Neutrophil (primary cell): Measurements from ENCODE around the gene SLC6A9.

ENCODE experiments used
- H3K27ac ChIP-seq: fragments of 200-600 bp; sonication (generic); 2 replicates; pipeline ENCODE4 v1.5.1; 2016; ENCODE audit warnings: mild to moderate bottlenecking, moderate library complexity
- H3K27me3 ChIP-seq: fragments of 200-600 bp; sonication (generic); 2 replicates; pipeline ENCODE4 v1.6.0; 2016; ENCODE audit warnings: mild to moderate bottlenecking
- H3K36me3 ChIP-seq: fragments of 200-600 bp; sonication (generic); 2 replicates; pipeline ENCODE4 v1.5.1; 2017
- H3K4me1 ChIP-seq, 2 experiments: fragments of 200-600 bp in 1 of 2; sonication (generic) in 1 of 2; 1 replicate in 1 of 2; 2 replicates in 1 of 2; pipeline versions ENCODE4 v1.5.1 to v1.6.1; 2013 to 2016; ENCODE audit warnings: low read depth in 1 of 2, low read length in 1 of 2, mild to moderate bottlenecking in 1 of 2, moderate library complexity in 1 of 2; ENCODE audit not compliant: control insufficient read depth in 1 of 2, insufficient read depth in 1 of 2
- H3K4me3 ChIP-seq, 2 experiments: fragments of 200-600 bp in 1 of 2; sonication (generic) in 1 of 2; 1 replicate in 1 of 2; 2 replicates in 1 of 2; pipeline ENCODE4 v1.5.1; 2013 to 2016; ENCODE audit warnings: low read depth in 1 of 2, low read length in 1 of 2, mild to moderate bottlenecking in 1 of 2, moderate library complexity in 1 of 2
- H3K9me3 ChIP-seq: fragments of 200-600 bp; sonication (generic); 2 replicates; pipeline ENCODE4 v1.5.1; 2016
- TF ChIP-seq, protein P1 (sequence below): fragments of 200-600 bp; sonication (generic); IDR thresholded peaks from 2 replicates; pipeline ENCODE4 v1.5.1; 2016; ENCODE audit warnings: antibody characterized with exemption

Gene SLC6A9

DNA sequence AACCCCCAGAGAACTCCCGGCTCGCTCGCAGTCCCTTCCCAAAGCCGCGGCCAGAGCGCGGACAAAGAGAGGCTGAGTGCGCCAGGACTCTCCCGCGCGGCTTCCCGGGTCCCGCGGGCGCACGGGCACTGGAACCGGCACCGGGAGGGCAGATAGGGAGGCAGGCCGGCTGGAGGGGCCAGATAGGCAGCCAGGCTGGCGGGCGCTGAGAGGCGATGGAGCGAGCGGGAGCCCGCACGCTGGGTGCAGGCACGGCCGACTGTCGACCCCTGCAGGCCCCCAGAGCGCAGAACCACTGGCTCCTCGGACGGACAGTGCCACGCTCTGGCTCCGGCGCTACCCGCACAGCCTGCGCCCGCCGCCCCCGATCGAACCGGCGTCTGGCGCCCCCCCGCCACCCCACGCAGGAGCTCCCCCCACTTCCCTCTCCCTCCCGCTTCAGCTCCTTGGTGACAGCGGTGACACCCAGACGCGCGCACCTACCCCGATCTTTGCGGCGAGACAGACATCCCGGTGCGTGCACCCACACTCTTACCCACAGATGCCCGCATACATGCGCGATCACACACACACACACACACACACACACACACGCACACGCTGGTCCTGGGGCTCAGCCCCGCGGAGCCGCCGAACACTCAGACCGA, 534 bp downstream of the SLC6A9 start:
- Histone ChIP-seq H3K4me1 (peaks cover 17 to 21% of the 10 kb centered on the region in 2 experiments), H3K9me3 (no peaks in the 10 kb centered on the region), H3K27me3 (peaks cover 55% of the 10 kb centered on the region), H3K27ac (no peak overlapping the region), H3K4me3 (peak overlapping the region; percentile 77 to 91), H3K36me3 (no peaks in the 10 kb centered on the region)
- TF ChIP-seq, protein P1, sequence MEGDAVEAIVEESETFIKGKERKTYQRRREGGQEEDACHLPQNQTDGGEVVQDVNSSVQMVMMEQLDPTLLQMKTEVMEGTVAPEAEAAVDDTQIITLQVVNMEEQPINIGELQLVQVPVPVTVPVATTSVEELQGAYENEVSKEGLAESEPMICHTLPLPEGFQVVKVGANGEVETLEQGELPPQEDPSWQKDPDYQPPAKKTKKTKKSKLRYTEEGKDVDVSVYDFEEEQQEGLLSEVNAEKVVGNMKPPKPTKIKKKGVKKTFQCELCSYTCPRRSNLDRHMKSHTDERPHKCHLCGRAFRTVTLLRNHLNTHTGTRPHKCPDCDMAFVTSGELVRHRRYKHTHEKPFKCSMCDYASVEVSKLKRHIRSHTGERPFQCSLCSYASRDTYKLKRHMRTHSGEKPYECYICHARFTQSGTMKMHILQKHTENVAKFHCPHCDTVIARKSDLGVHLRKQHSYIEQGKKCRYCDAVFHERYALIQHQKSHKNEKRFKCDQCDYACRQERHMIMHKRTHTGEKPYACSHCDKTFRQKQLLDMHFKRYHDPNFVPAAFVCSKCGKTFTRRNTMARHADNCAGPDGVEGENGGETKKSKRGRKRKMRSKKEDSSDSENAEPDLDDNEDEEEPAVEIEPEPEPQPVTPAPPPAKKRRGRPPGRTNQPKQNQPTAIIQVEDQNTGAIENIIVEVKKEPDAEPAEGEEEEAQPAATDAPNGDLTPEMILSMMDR, result no peak

DNA sequence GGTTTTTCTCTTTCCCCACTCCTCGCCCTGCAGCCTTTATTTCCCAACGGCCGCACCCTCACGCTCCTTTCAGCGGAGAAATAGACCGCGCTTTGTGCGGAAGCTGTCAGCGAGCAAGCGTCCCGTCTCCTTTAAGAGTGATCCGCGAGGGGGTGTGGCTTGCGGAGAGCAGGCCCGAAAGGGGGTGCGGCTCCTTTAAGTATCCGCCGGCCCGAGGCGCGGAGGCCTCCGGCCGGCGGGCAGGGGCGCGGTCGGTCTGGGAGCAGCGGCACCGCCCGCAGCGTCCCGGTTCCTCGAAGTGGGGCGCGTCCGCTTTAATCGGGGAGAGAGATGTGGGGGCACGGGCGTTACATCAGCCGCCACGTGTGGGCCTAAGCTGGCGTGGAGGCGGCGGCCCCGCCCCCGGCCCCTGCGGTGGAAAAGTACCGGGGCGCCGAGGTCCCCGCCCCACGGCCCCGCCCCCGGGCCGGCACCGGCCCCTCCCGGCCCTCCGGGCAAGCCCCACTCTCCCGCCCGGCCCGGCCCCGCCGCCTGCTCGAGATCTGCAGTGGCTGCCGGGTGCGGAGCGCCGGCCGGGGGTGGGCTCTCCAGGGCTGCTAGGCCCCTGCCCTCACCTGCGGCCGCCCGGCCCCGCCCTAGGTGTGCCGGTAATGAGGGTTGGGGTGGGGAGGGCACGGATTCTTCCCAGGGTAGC, 1.2 kb downstream of the SLC6A9 start:
- H3K27ac ChIP-seq, result peak overlapping the region; percentile 7
- peaks cover 17 to 21% of the 10 kb centered on the region in 2 experiments for H3K4me1 ChIP-seq
- H3K36me3 ChIP-seq, result no peaks in the 10 kb centered on the region
- no peaks in the 10 kb centered on the region for H3K9me3 ChIP-seq
- TF ChIP-seq, protein P1, result no peak
- peaks cover 55% of the 10 kb centered on the region for H3K27me3 ChIP-seq
- H3K4me3 ChIP-seq, result peak overlapping the region; percentile 77 to 91

DNA sequence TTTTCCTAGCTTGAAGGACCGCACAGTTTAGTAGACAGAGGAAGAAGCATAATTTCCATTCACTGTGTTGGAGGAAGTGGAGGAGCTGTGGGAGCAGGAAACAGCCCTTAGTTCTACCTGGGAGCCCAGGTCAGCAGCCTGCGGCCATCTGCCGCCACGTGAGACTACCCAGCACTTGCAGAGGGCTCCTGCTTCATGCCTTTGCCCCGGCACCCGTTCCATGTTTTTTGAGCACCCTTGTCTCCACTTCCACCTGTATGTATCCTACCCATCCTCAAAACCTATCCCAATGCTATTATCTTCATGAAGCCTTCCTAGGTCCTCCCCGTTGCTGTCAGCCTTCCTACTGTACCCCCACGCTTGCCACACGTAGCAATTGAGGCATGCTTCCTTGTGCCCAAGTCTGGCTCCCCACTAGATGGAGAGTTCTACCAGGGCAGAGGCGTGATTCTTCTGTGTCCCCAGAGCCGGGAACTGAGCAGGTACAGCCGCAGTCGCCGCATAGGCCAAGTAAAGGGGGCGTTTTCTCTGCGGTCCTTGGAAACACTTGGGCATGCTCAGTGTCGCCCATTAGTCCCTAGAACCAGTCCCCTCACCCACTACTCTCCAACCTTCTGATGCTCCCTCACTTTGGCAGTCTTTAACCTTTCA, 1.9 kb downstream of the SLC6A9 start:
- Histone ChIP-seq H3K27ac (peak overlapping the region; percentile 7), H3K27me3 (peaks cover 55% of the 10 kb centered on the region), H3K36me3 (no peaks in the 10 kb centered on the region), H3K4me3 (peak overlapping the region; percentile 77 to 91), H3K4me1 (peaks cover 17 to 21% of the 10 kb centered on the region in 2 experiments), H3K9me3 (no peaks in the 10 kb centered on the region)
- TF ChIP-seq, protein P1, result no peak

DNA sequence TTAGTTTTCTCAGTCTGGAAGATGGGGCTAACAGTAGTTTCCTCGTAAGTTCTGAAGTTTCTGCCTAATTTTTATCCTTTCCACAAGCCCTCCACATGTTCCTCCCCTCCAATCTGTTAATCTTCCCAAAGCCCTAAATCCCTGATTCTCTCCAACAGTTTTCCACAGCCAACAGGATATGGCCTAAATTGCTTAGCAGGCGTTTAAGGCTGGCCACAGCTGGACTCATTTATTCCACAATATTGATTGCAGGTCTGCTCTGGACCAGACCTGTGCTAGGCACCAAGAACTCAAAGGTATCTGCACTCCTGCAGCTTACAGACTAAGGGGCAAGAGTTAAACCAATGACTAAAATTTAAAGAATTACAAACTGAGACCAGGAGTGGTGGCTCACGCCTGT, 3.9 kb downstream of the SLC6A9 start:
- TF ChIP-seq, protein P1, result no peak
- Histone ChIP-seq H3K9me3 (no peaks in the 10 kb centered on the region), H3K4me3 (no peak overlapping the region), H3K4me1 (peaks cover 17 to 21% of the 10 kb centered on the region in 2 experiments), H3K27me3 (peaks cover 37% of the 10 kb centered on the region), H3K27ac (no peak overlapping the region), H3K36me3 (no peaks in the 10 kb centered on the region)

DNA sequence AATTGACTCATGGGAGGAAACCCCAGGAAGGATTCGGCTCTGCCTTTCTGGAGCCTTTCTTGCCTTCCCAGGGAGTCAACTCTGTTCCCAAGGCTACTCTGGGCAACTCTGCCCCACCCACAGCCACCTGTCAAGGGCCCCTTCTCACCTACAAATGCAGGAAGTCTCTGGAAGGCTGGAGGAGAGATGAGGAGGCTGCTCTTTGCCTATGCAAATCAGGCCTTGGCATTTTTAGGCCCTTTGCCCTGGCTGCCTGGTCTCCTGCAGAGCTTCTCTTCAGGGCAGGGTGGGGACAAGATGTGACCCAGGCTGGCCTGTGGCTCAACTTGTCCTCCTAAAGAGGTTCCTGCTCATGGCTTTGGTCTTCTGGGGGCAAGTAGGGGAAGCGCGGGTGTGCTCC, 5.4 kb downstream of the SLC6A9 start:
- Histone ChIP-seq H3K27me3 (peaks cover 22% of the 10 kb centered on the region), H3K27ac (no peak overlapping the region), H3K9me3 (no peaks in the 10 kb centered on the region), H3K36me3 (no peaks in the 10 kb centered on the region), H3K4me1 (peaks cover 12 to 13% of the 10 kb centered on the region in 2 experiments), H3K4me3 (no peak overlapping the region)
- TF ChIP-seq, protein P1, result no peak
